H1 (cell line): ENCODE results near the gene NMD3. TPM values are rescaled to one million over a fixed set of nuclear protein-coding genes. Genes with fewer than 3 reads are reported as not detected.

Experiments used
- CTCF ChIA-PET: fragments of 300-600 bp; sonication (Branson Sonifier 250); formaldehyde crosslinking; loops from one replicate; lab custom pipeline; 2021; ENCODE audit not compliant: partially characterized antibody; lab: Charles Lee
- POLR2A ChIA-PET: fragments of 300-600 bp; sonication (Branson Sonifier 250); formaldehyde crosslinking; loops from one replicate; lab custom pipeline; 2021; ENCODE audit warnings: inconsistent platforms; ENCODE audit not compliant: partially characterized antibody; lab: Charles Lee
- DNase-seq, 2 experiments: peaks; one replicate each; pipeline versions ENCODE4 v3.0.0 to v3.0.0-alpha.2; 2010 to 2022; ENCODE audit warnings: low spot score in 2 of 2, low read depth in 1 of 2, mixed read lengths in 1 of 2
- FAIRE-seq: peaks from 2 replicates; lab custom pipeline; 2011; peaks lifted over from hg19 to GRCh38; lab: Jason Lieb, UNC
- H2AFZ ChIP-seq: 2 replicates; pipeline ENCODE4 v1.8.1; 2012; ENCODE audit warnings: low read length, inconsistent platforms
- H2AK5ac ChIP-seq: 2 replicates; pipeline ENCODE4 v1.6.1; 2013; ENCODE audit warnings: low read depth, low read length
- H2BK120ac ChIP-seq: replicated peaks from 2 replicates; pipeline ENCODE3; 2013; ENCODE audit warnings: low read depth, low read length, inconsistent platforms
- H2BK12ac ChIP-seq: 2 replicates; pipeline ENCODE4 v1.6.1; 2013; ENCODE audit warnings: low read depth, low read length
- H2BK15ac ChIP-seq: 2 replicates; pipeline ENCODE4 v1.6.1; 2013; ENCODE audit warnings: low read length
- H2BK20ac ChIP-seq: 2 replicates; pipeline ENCODE4 v1.6.1; 2013; ENCODE audit warnings: low read length
- H2BK5ac ChIP-seq: 2 replicates; pipeline ENCODE4 v1.6.1; 2013; ENCODE audit warnings: low read depth, low read length
- H3K14ac ChIP-seq: 2 replicates; pipeline ENCODE4 v1.6.1; 2013; ENCODE audit warnings: inconsistent platforms; ENCODE audit not compliant: insufficient read length
- H3K18ac ChIP-seq: 2 replicates; pipeline ENCODE4 v1.6.1; 2013; ENCODE audit warnings: low read length; ENCODE audit errors: extremely low read depth
- H3K23ac ChIP-seq: 2 replicates; pipeline ENCODE4 v1.6.1; 2013; ENCODE audit warnings: inconsistent platforms; ENCODE audit not compliant: insufficient read length
- H3K23me2 ChIP-seq: 2 replicates; pipeline ENCODE4 v1.6.1; 2013; ENCODE audit warnings: low read depth, low read length
- H3K27ac ChIP-seq: 2 replicates; pipeline ENCODE4 v1.6.1; 2011; ENCODE audit warnings: low read depth, low read length, inconsistent platforms
- H3K27me3 ChIP-seq, 4 experiments: replicated peaks in 1 of 4; 1 replicate in 1 of 4; 2 replicates in 3 of 4; pipeline versions ENCODE4 v1.6.1 to v1.8.1; 2011 to 2013; ENCODE audit warnings: low read length in 3 of 4, mild to moderate bottlenecking in 3 of 4, inconsistent platforms in 2 of 4, mixed read lengths in 2 of 4, moderate library complexity in 1 of 4; ENCODE audit not compliant: control insufficient read depth in 3 of 4, insufficient read depth in 3 of 4; ENCODE audit errors: extremely low read depth in 1 of 4
- H3K36me3 ChIP-seq, 4 experiments: 2 replicates each; pipeline versions ENCODE4 v1.6.1 to v1.8.1; 2011 to 2013; ENCODE audit warnings: mild to moderate bottlenecking in 4 of 4, low read length in 3 of 4, moderate library complexity in 2 of 4, control low read depth in 1 of 4, inconsistent platforms in 1 of 4; ENCODE audit not compliant: insufficient read depth in 4 of 4, control insufficient read depth in 2 of 4
- H3K4ac ChIP-seq: replicated peaks from 2 replicates; pipeline ENCODE3; 2013; ENCODE audit warnings: low read length, low read depth, mixed read lengths, inconsistent platforms; ENCODE audit not compliant: insufficient read length
- H3K4me1 ChIP-seq, 4 experiments: replicated peaks in 1 of 4; 1 replicate in 1 of 4; 2 replicates in 3 of 4; pipeline versions ENCODE4 v1.6.1 to v1.8.1; 2011 to 2013; ENCODE audit warnings: low read length in 3 of 4, inconsistent platforms in 2 of 4, mixed read lengths in 1 of 4; ENCODE audit not compliant: insufficient read depth in 4 of 4, control insufficient read depth in 3 of 4
- H3K4me2 ChIP-seq, 2 experiments: 2 replicates each; pipeline versions ENCODE4 v1.6.1 to v1.8.1; 2011 to 2013; ENCODE audit warnings: low read depth in 2 of 2, low read length in 2 of 2, control low read depth in 1 of 2, inconsistent platforms in 1 of 2, mild to moderate bottlenecking in 1 of 2; ENCODE audit not compliant: insufficient read depth in 1 of 2
- H3K4me3 ChIP-seq, 4 experiments: fragments of 200-600, 300-600 bp in 1 of 4; sonication (generic), shearing (Covaris generic), sonication (Bioruptor Twin) in 1 of 4; 2 replicates each; pipeline versions ENCODE4 v1.5.1 to v1.8.1; 2011 to 2016; ENCODE audit warnings: low read length in 4 of 4, low read depth in 3 of 4, control low read depth in 2 of 4, inconsistent platforms in 2 of 4, mild to moderate bottlenecking in 2 of 4, mixed read lengths in 1 of 4, moderate library complexity in 1 of 4; ENCODE audit not compliant: insufficient read depth in 2 of 4; ENCODE audit errors: extremely low read depth in 1 of 4
- H3K56ac ChIP-seq: replicated peaks from 2 replicates; pipeline ENCODE3; 2013; ENCODE audit warnings: low read depth, mild to moderate bottlenecking, mixed read lengths, low read length, inconsistent platforms; ENCODE audit not compliant: insufficient read length
- H3K79me1 ChIP-seq: 2 replicates; pipeline ENCODE4 v1.6.1; 2013; ENCODE audit warnings: low read depth, low read length, control low read depth
- H3K79me2 ChIP-seq, 2 experiments: 2 replicates each; pipeline versions ENCODE4 v1.6.1 to v1.8.1; 2012 to 2013; ENCODE audit warnings: low read length in 2 of 2, mild to moderate bottlenecking in 2 of 2, inconsistent platforms in 1 of 2; ENCODE audit not compliant: insufficient read depth in 2 of 2, control insufficient read depth in 1 of 2
- H3K9ac ChIP-seq, 4 experiments: replicated peaks in 1 of 4; 1 replicate in 1 of 4; 2 replicates in 3 of 4; pipeline versions ENCODE4 v1.6.1 to v1.8.1; 2011 to 2013; ENCODE audit warnings: low read depth in 3 of 4, low read length in 3 of 4, control low read depth in 2 of 4, mild to moderate bottlenecking in 2 of 4, moderate library complexity in 2 of 4, inconsistent platforms in 1 of 4; ENCODE audit errors: extremely low read depth in 1 of 4
- H3K9me3 ChIP-seq, 2 experiments: 2 replicates each; pipeline versions ENCODE4 v1.6.1 to v1.8.1; 2012 to 2013; ENCODE audit warnings: mild to moderate bottlenecking in 2 of 2, moderate library complexity in 2 of 2, control low read depth in 1 of 2, inconsistent platforms in 1 of 2, low read depth in 1 of 2, low read length in 1 of 2, mixed read lengths in 1 of 2; ENCODE audit not compliant: insufficient read depth in 2 of 2
- H4K20me1 ChIP-seq, 2 experiments: replicated peaks in 1 of 2; 2 replicates each; pipeline versions ENCODE3 to v1.8.1; 2011 to 2013; ENCODE audit warnings: inconsistent platforms in 2 of 2, low read length in 2 of 2, mild to moderate bottlenecking in 1 of 2; ENCODE audit not compliant: insufficient read depth in 2 of 2, control insufficient read depth in 1 of 2
- H4K5ac ChIP-seq: 2 replicates; pipeline ENCODE4 v1.6.1; 2013; ENCODE audit warnings: low read length, low read depth, mixed read lengths, inconsistent platforms; ENCODE audit not compliant: insufficient read length
- H4K8ac ChIP-seq: 2 replicates; pipeline ENCODE4 v1.8.0; 2013; ENCODE audit warnings: mild to moderate bottlenecking, moderate library complexity, low read length, inconsistent platforms; ENCODE audit not compliant: insufficient read depth; ENCODE audit errors: extremely low read depth
- H4K91ac ChIP-seq: replicated peaks from 2 replicates; pipeline ENCODE3; 2013; ENCODE audit warnings: low read length, mixed read lengths, inconsistent platforms; ENCODE audit not compliant: insufficient read length
- ASH2L ChIP-seq: fragments of 200-600, 300-600 bp; sonication (generic); IDR thresholded peaks from one replicate; pipeline ENCODE4 v1.7.1; 2017; ENCODE audit warnings: low read length
- ATF3 ChIP-seq: IDR thresholded peaks from 2 replicates; pipeline ENCODE4 v1.6.1; 2011; ENCODE audit warnings: low read depth, mild to moderate bottlenecking, low read length; ENCODE audit not compliant: insufficient read depth
- CEBPB ChIP-seq: IDR thresholded peaks from 2 replicates; pipeline ENCODE4 v1.6.1; 2012; ENCODE audit warnings: low read depth, low read length
- CTBP2 ChIP-seq: IDR thresholded peaks from 2 replicates; pipeline ENCODE4 v1.7.0; 2011; ENCODE audit warnings: borderline replicate concordance, mild to moderate bottlenecking, moderate library complexity, mixed read lengths, low read length; ENCODE audit not compliant: insufficient read depth, insufficient read length
- HDAC2 ChIP-seq, 2 experiments: fragments of 300-600 bp in 1 of 2; sonication (generic) in 1 of 2; IDR thresholded peaks; 2 replicates each; pipeline ENCODE4 v1.6.1; 2011 to 2012; ENCODE audit warnings: low read depth in 2 of 2, low read length in 2 of 2, mild to moderate bottlenecking in 2 of 2, moderate library complexity in 2 of 2, borderline replicate concordance in 1 of 2, inconsistent platforms in 1 of 2
- KDM1A ChIP-seq: fragments of 200-600, 300-600 bp; sonication (generic); IDR thresholded peaks from 2 replicates; pipeline ENCODE4 v1.7.1; 2016; ENCODE audit warnings: mild to moderate bottlenecking, low read length, borderline replicate concordance
- RBBP5 ChIP-seq: IDR thresholded peaks from 2 replicates; pipeline ENCODE4 v1.7.1; 2012; ENCODE audit warnings: low read depth, mild to moderate bottlenecking, inconsistent platforms, low read length, moderate library complexity, borderline replicate concordance
- RFX5 ChIP-seq: IDR thresholded peaks from 2 replicates; pipeline ENCODE4 v1.6.1; 2011; ENCODE audit warnings: low read depth, low read length, improper control_type of control experiment, borderline replicate concordance
- SAP30 ChIP-seq: fragments of 300-600 bp; sonication (generic); IDR thresholded peaks from 2 replicates; pipeline ENCODE4 v1.7.1; 2012; ENCODE audit warnings: low read length, moderate library complexity, mild to moderate bottlenecking, inconsistent platforms; ENCODE audit not compliant: insufficient read depth, insufficient replicate concordance
- SIRT6 ChIP-seq: IDR thresholded peaks from one replicate; pipeline ENCODE4 v1.7.1; 2012; ENCODE audit warnings: low read length, inconsistent platforms
- SIX5 ChIP-seq: IDR thresholded peaks from 2 replicates; pipeline ENCODE4 v1.6.1; 2011; ENCODE audit warnings: mild to moderate bottlenecking, low read depth, low read length
- SP2 ChIP-seq: IDR thresholded peaks from 2 replicates; pipeline ENCODE4 v1.6.1; 2012; ENCODE audit warnings: mild to moderate bottlenecking, low read length, inconsistent platforms
- WGBS, 2 experiments: shearing (Covaris generic) in 1 of 2; methylation state at CpG; one replicate each; pipeline versions ENCODE4 v1.1.6 to v1.1.7; 2013 to 2015; ENCODE audit warnings: low lambda C conversion rate in 2 of 2, mixed read lengths in 2 of 2, inconsistent platforms in 1 of 2, low coverage in 1 of 2, missing lambda C conversion rate in 1 of 2; ENCODE audit not compliant: insufficient replicate concordance in 2 of 2, insufficient coverage in 1 of 2, insufficient read length in 1 of 2; ENCODE audit errors: extremely low coverage in 1 of 2, missing lambda C conversion rate in 1 of 2; 5-methylcytosine and 5-hydroxymethylcytosine counted together
- polyA plus RNA-seq, 7 experiments: library from polyadenylated mRNA; depleted of rRNA in 3 of 7; stranded (reverse) in 5 of 7; unstranded in 2 of 7; fragments of >200 nt in 5 of 7; fragments of 200-250 nt in 2 of 7; gene quantifications; 1 replicate in 5 of 7; 2 replicates in 1 of 7; 4 replicates in 1 of 7; pipeline versions ENCODE4 v1.2.1 to v1.2.3, GENCODE V29; 2011 to 2013; ENCODE audit warnings: missing spikeins in 2 of 7, mixed read lengths in 2 of 7
- total RNA-seq: library from RNA; stranded (reverse); fragmentation: NEBNext Ultra II Directional; extraction: Animal tissue kit (Norgen Biotek cat#: 25700); gene quantifications from 2 replicates; pipeline ENCODE4 v1.2.1, GENCODE V29; 2021

Gene NMD3
- total and polyA plus RNA-seq, 2 of the 8 experiments (the other 6 are each of a cell fraction or from before 2014, with no cell fraction given): 12.1 to 64.2 TPM

- ChIA-PET CTCF (no interaction called here), POLR2A (no interaction called here)
- Histone ChIP-seq H3K27me3 (no peaks in the 10 kb centered on the region), H3K36me3 (peaks cover 6 to 55% (median 32%) of the 10 kb centered on the region in 4 experiments), H3K14ac (no peak overlapping the region), H4K5ac (no peak overlapping the region), H3K18ac (no peak overlapping the region), H2BK120ac (no peak overlapping the region), H3K27ac (no peak overlapping the region), H4K91ac (no peak overlapping the region), H2BK15ac (no peak overlapping the region), H3K4me2 (no peak overlapping the region), H2AK5ac (no peak overlapping the region), H3K4ac (no peak overlapping the region), H3K79me2 (no peaks in the 10 kb centered on the region), H3K4me1 (no peaks in the 10 kb centered on the region), H2BK5ac (no peak overlapping the region), H2AFZ (no peak overlapping the region), H2BK20ac (no peak overlapping the region), H3K23me2 (no peaks in the 10 kb centered on the region), H3K9ac (no peak overlapping the region), H3K56ac (no peak overlapping the region), H2BK12ac (no peak overlapping the region), H3K4me3 (no peak overlapping the region), H4K20me1 (peaks cover 0 to 2% of the 10 kb centered on the region in 2 experiments), H4K8ac (no peak overlapping the region), H3K9me3 (no peaks in the 10 kb centered on the region), H3K79me1 (no peaks in the 10 kb centered on the region), H3K23ac (no peak overlapping the region)
- no peak for DNase-seq
- 97% methylated on average over 2 of the region's 2 CpGs; no CpG with 5 or more reads in 1 of the 2 experiments for WGBS, 2 experiments
- TF ChIP-seq ASH2L (no peak), KDM1A (no peak), CEBPB (no peak), HDAC2 (IDR thresholded peaks at IDR 0.05; ENCODE audit: borderline replicate concordance in 1 of 2, low read depth in 2 of 2, low read length in 2 of 2) (no peak), RBBP5 (no peak), SIRT6 (no peak), SIX5 (no peak), RFX5 (no peak), SAP30 (no peak), SP2 (no peak), CTBP2 (no peak), ATF3 (no peak)
- no peak for FAIRE-seq
These were observed 30.6 kb downstream of the NMD3 start for GRCh38 chr3:161251716-161252115.
